ENCODE results near the gene MAFG.
"Not testable (repeated sequence)": the region's sequence is repeated elsewhere in the genome, so short reads cannot be mapped to it uniquely, and the experiment has no call there.

Gene MAFG

DNA sequence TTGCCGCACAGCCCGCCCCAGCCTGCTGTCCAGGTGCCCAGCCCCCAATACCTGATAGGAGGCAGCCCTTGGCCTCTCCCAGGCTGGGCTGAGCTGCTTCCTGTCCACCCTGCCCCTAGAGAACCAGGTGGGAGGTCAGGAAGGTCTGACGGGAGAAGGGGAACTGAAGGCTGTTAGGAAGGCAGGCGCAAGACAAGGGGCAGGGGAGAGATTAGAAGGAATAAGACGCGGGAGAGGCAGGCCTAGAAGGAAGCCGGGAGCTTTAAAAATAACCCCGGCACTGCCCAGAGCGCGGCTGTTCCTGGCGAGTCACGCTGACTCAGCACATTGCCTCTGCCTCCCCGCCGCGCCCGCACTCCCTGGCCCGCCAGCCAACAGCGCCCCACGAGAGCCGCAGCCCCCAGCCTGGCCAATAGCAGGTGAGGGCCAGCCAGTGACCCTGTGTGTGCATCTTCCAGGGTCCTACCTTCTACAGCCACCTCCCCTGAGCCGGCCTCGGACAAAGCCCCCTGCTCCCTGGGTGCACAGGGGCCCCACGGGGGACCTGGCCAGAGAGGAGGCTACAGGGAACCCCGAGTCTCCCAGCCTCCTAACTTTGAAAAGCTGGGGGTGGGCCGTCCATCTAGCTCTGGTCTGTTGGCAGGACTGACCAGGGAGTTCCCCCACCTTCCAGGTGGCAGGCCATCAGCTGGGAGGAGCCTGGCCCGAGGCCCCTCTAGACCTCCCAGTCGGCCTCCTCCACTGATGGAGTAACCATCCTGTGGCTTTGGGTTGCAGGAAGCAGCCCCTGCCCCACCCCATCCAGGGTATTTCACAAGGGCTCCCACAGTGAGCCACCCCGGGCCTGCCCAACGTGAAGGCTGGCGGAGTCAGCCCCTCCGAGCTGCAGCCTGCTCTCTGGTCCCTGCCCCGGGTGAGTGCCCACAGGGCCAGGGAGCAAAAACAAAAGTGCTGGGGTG is 4.0 kb downstream of the MAFG start:
- DNase-seq (ENCODE audit: low spot score), result no peak

DNA sequence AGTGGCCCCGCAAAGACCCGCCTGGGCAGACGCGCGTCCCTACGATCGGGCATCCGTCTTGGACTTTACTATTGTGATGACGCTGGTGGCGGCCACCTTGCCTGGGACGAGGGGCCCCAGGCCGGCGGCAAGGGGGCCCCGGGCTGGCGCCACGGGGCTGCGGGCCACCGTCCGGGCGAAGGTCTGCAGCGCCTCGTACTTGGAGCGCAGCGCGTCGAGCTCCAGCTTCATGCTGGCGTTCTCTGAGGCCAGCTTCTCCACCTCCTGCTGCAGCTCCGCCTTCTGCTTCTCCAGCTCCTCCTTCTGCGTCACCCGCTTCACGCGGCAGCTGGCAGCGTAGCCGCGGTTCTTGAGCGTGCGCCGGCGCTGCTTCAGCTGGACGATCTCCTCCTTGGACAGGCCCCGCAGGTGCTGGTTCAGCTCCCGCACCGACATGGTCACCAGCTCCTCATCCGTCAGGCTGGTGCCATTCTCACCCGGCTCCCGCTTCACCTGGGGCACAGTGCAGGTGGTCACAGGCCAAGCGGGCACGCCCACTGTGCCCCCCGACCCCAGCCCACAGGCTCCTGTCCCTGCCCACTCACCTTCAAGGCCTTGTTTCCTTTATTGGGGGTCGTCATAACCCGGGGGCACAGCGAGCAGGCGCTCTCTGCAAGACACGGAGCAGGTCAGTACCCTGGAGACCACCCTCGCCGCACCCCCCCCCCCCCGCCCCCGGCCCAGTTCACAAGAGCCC is 4.8 kb downstream of the MAFG start:
- DNase-seq (ENCODE audit: low spot score), result no peak

DNA sequence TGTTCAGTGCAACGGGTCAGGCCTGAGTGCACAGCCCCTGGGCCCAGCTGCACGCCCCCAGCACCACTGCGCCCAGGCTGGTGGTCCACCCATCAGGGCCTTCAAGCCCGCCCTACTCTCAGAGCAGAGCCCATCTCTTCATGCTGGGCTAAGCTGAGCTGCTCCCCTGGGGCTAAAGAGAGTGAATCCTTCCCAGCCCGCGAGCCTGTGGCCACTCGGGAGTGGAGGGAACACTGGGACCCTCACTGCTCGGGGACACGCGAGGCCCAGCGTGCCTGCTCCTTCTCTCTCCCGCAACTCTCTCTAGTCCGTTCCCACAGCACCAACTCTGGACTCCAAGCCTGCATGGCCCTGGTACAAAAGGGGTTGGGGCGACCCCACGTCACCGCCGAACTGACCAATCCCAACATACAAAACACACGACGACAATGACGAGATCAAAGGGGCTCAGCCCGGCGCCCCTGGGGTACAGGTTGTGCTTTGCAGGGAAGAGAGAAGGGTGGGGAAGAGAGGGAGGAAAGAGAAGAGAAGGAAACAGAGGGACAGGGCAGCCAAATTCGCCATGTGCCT is 5.5 kb downstream of the MAFG start:
- no peak for DNase-seq (ENCODE audit: low spot score)

DNA sequence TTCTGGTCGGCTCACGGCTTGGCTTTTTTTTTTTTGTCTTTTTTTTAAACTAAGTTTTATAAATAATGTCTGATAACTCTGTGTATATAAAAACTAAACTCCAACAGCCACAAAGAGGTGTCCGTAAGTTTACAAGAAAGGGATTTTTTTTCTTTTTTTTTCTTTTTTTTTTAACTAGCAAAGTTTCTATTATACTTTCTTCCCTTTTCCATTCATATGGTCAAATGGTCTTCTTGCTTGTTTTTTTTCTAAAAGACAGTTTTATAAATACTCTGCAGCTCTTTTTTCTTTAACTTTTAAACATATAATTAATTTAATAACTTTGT is 6.0 kb downstream of the MAFG start:
- no peak for DNase-seq (ENCODE audit: low spot score)

DNA sequence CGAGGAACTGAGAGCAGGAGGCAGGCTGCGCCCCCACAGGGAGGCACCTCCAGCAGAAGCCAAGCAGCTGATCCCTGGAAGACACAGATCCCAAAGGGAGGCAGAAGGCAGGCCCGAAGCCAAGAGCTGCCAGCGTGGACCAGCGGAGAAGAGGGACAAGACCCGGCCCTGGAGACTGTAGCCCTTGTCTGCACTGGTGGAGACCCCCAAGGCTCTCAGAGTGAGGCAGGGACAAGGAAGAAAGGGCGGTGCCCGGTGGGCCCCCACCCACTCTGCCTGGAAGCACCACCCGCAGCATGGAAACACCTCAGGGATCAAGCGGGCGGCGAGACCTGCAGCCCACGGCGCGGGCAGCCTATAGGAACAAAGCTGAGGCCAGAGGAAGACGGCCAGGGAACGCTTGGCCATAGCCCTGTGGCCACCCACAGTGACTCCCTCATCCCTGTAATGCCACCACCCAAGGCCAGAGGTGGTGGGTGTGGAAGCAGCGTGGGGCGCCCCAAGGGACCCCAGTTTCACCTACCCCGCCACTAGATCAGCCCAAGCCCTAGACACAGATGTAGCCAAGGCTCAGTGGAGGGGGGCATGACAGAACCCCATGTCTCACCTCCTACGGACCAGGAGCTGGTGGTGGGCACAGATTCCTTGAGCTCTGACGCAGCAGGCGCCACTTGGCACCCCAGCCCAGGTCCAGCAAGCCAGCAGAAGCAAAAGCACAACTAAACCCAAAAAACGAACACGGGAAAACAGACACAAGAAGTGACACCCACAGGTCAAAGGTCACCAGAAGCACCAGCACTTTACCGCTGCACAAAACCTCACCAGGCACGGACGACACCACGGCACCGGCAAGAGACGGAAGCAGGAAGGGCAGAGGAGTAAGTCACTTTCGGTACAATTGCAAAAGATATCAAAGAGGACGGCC is 6.7 kb downstream of the MAFG start:
- DNase-seq (ENCODE audit: low spot score), result no peak

DNA sequence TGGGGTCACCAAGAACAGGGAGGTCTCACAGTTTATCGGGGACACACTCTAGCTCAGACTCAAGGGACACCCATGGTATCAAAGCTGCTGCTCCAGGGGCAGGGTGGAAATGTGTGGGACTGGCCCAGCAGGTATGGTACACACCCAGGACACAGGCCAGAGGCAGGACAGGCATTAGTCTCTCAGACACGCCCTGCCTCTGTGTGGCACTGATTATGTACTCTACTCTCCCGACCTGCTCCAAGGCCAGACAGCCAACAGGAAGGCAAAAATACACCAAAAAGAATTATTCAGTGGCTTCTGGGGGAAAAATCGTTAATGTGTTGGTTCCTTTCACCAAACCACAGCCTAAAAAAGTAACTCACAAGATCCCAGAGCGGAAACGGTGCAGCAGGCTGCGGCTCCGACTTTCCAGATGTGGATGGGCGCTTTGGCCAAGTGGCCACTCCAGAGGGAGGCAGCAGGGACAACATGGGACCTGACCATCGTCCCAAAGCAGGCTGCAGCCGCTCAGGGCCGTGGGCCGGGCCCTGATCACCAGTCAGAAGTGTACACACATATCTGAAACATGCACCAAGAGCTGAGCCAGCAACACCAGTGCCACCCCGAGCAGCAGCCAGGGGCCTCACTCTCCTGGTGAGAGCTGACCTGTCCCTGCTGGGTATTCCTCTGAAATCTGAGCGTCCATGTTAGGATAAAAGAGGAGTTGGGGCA is 8.5 kb downstream of the MAFG start:
- DNase-seq (ENCODE audit: low spot score), result no peak

DNA sequence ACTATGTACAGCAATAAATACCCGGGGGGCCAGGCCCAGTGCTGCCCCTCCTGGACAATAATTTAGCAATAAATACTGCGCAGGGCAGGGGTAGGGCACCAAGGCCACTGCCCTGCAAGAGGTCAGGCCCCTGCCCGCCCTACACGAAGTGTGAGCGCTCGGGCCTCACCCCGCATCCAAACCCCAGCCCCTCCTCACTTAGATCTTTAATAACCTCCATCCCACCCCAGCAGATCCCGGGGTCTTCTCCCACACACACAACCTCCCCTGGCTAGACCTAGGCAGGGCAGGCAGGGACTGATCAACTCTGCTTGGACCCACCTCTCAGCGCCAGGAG is 9.2 kb downstream of the MAFG start:
- not testable (repeated sequence) for DNase-seq (ENCODE audit: low spot score)

DNA sequence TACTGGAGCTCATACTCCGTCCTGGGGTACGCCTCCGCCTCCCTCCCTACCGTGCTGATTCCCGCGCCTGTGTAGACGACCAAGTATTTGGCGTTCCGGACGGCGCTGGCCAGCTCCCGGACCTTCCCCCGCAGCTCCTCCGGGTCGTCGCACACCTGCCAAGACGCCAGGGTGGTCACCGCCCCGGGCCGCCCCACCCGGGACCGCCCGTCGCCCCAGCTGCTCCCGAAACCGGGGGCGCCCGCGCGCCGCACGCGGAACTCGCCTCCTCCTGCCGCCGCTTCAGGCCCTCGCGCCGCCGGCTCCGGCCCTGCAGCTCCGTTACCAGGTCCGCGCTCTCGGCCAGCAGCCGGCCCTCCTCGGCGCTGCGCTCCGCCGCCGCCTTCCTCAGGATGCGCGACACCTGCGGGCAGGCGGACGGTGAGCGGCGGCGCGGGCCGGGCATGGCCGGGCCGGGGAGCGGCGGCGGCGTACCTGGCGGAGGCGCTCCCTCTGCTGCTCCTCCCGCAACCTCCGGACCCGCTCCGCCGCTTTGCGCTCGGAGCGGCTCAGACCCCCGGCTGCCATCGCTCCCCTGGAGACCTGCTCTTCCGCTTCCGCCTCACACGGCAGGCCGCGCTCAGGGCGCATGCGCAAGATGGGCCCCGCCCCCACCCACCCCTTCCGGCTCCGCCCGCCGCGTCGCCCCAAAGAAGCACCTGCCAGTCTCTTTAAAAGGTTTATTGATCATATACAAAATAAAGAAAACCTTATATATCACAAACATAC is 9.8 kb downstream of the MAFG start, which contains the start of gene SIRT7:
SIRT7 (minus strand) TSS at position 612 of the 768 bp plus-strand sequence; CDS start at position 567, 45 bp downstream.
- peak; percentile 57 for DNase-seq (ENCODE audit: low spot score)

DNA sequence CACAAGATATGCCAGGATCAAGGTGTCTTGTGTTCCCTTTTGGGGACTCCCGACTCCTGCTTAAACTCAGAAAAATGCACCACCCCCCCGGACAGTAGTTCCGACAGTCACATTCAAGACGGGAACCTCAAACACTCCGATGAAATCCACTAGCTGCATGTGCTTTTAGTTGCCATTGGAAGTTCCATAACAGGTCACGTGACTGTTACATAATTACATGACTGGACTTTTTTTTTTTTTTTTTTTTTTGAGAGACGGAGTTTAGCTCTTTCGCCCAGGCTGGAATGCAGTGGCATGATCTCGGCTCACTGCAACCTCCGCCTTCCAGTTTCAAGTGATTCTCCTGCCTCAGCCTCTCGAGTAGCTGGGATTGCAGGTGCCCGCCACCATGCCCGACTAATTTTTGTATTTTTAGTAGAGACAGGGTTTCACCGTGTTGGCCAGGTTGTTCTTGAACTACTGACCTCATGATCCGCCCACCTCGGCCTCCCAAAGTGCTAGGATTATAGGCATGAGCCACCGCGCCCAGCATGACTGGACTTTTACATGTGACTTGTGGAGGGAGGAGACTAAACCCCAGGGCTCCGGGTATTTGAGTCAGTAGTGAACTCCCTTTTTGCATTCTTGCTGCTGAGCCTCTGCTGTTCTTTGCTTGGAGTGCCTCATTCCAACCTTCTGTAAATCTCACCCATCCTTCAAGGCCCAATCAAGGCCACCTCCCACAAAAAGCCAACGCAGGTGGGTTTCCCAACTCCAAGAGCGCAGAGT is 11.1 kb downstream of the MAFG start:
- no peak for DNase-seq (ENCODE audit: low spot score)

DNA sequence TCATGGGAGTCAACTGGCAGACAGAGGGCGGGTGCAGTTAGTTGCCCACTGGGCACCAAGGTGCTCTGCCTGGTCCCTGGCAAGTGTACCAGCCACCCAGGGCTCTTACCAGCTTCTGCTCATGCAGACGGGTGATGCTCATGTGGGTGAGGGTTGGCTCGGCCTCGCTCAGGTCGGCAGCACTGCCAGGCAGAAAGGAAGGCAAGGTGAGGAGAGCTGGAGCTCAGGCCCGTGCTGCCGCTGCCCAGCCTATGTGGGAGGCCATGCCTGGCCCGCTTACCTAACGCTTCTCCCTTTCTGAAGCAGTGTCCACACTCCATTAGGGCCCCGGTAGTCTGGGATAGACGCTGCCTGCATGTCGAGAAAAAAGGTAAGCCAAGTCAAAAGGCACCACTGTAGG is 12.2 kb downstream of the MAFG start:
- no peak for DNase-seq (ENCODE audit: low spot score)

DNA sequence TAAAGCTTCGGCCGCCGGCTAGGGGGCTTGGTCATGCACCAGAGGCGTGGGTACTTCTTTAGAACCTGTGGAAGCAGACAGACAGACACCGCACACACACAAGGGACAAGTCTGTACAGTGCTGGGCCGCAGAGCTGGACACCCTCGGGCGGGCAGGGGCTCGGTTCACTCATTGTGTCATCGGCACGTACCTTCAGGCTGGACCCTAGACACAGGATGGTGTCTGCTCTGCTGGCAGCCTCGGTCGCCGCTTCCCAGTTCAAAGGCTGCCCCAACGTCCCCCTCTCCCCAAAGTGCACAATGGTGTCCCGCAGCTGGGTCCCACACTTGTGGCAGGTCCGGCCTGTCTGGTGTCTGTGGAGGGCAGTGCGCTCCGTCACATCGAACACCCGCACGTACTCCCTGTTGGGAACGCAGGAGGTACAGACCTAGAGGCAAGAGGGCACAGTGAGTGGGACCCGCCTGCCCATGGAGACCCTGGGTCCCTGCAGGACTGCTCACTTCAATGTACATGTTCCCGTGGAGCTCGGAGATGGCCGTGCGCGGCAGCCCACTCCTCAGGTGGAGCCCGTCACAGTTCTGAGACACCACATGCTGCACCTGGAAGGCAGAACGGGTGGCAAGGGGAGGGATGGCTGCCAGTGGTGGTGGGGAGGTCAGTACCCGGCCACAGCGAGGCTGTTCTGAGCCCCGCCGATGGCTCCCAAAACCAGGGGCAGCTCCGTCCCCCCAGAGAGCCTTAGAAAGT is 13.3 kb downstream of the MAFG start:
- DNase-seq (ENCODE audit: low spot score), result no peak

DNA sequence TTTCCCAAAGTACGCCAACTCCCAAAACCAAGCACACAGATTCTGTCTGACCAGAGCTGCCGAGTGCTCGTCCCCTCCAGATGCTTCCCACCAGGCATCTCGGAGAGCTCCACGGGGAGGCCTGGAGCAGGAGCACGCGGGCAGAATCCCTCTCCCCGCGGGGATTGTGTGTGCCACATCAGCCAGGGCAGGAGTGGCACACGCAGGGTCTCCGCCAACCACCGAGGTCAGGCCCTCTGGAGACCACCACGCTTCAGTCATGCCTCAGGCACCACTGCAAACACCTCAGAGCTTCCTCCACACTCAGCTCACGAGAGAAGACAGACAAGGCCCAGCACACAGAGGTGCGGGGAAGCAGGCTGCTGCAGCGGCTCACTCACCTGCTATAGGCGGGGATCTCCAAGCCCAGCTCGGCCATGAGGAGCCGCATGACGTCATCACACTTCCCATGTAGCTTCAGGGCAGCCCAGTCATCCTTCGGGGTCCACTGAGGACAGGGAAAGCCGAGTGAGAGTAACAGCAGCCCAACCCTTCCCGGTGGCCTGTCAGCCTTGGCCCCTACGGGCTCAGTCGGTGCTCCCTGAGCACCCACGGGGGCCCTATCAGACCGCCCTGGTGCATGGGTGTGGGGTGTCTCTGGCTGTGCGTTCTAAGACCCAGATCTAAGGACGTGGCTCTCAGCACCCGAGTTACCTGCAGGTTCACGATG is 14.0 kb downstream of the MAFG start:
- DNase-seq (ENCODE audit: low spot score), result no peak

DNA sequence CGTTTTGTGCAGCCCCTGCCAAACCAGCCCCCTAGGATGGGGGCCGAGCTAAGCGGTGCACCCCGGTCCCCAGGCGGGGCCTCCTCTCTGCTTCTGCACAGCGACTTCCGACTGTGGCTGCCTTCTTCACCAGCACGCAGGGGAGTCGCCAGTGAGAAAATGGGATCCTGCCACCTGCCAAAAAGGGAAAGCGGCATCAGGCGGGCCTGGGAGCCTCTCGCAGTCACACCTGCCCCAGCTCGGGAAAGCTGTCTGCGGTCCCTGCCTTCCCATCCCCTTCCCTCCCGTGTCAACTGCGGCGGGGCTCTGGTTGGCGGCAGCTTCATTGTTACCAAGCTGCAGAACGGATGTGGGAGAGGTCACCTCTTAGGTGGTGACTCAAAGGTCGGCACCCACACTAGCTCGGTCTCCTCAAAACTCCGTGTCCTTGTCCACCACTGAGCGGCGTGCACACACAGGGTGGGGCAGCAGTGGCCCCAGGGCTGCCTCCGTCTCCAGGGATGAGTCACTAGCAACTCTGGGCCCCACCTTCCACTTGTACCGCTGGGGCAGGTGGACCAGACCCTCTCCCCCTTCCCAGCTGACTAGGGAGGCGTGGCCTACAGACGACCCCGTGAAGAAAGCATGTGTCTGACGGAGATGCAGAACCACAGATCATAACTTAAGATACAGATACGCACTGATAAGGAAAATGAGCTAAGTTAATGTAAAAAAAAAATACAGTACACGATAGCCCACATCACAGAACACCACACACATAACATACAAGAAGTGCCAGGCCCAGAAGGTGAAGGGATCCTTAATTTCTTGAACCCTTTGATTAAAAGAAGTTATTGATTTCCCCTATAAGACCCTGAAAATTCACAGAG is 14.9 kb downstream of the MAFG start:
- DNase-seq (ENCODE audit: low spot score), result no peak

DNA sequence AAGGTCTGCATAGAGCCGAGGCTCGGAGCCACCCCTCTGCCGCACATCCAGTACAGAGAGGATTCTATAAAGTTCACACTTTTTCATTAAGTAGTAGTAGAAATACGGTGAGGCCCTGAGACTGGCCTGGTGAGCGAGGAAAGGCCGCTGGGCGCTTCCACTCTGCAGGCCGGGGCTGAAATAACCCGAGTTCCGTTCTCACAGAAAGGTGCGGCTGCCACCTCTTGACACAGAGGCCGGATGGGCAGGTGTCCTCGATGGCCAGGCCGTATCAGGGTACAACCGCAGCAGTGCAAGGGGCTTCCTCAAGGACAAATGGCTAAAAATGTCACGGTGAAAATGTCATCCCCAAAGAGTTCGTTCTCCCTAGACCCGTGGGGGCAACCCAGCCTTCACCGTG is 15.6 kb downstream of the MAFG start:
- DNase-seq (ENCODE audit: low spot score), result no peak

DNA sequence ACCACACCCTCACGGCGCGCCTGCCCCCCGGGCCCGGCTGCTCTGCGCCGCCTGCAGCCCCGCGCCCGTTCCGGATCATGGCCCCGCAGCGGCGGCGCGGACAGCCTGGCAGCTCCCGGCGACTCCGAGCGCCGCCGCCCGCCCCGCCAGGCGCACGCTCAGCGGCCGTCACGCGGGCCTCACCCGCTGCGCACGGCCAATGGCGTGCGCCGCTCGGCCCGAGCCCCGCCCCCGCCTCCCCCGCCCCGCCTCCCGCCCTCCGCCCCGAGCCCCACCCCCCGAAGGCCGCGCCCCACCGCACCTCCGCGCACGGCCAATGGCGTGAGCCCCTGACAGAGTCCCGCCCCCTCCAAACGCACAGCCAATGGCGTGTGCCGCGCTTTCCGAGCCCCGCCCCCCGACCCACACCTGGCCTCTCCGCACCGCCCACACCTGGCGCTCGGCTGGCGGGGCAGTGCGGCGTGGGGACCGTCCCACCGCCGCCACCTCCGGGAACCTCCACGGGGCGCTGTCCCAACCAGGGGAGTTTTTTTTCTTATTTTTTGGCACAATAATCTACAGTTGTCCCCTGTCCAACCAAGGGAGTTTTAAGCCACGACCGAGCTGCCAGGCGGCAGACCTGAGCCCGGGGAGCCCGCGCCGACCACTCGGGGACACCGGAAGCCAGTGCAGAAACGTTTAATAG is 16.1 kb downstream of the MAFG start, which contains the start of gene PCYT2:
PCYT2 (minus strand) TSS at position 123 of the 685 bp plus-strand sequence; CDS start at position 79, 44 bp downstream.
- peak; percentile 60 for DNase-seq (ENCODE audit: low spot score)

DNA sequence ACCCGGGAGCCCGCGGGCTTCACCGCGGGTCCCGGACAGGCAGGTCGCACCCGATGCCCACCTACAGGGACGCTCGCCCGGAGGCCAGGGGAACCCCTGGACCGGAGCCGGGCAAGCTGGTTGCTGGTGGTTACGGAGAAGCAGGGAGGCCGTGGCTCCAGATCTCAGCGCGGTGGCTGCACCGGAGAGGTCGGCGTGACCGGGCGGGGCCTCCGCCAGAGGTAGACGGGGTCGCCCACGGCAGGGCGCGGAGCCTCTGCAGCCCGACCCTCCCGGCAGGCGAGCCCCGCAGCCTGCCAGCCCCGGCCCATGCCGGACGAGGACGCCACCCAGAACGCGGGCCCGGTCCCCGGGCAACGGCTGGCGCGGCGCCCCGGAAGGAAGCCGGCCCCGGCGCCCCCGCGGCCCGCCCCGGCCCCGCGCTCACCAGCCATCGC is 16.7 kb downstream of the MAFG start:
- no peak for DNase-seq (ENCODE audit: low spot score)
